K562 (cell line): ENCODE results near the gene TAF15. TPM values are rescaled to one million over a fixed set of nuclear protein-coding genes. Genes with fewer than 3 reads are reported as not detected.

ENCODE experiments used
- CBFA2T2 ChIP-seq: fragments of 450-650 bp; conservative IDR thresholded peaks from 2 replicates; pipeline ENCODE4 v1.6.1; 2017; ENCODE audit warnings: mild to moderate bottlenecking
- CEBPZ ChIP-seq: fragments of 150-350 bp; IDR thresholded peaks from 2 replicates; pipeline ENCODE4 v1.6.1; 2014; ENCODE audit warnings: low read depth, mild to moderate bottlenecking, low read length, borderline replicate concordance
- CREM ChIP-seq: IDR thresholded peaks from 2 replicates; pipeline ENCODE4 v1.6.1; 2014; ENCODE audit warnings: antibody characterized with exemption, low read depth
- EP300 ChIP-seq: IDR thresholded peaks from 2 replicates; pipeline ENCODE4 v1.6.1; 2012; ENCODE audit warnings: low read length, improper control_type of control experiment
- FOSL1 ChIP-seq: fragments of 200-800 bp; sonication (Bioruptor generic); conservative IDR thresholded peaks from 2 replicates; pipeline ENCODE4 v1.6.1; 2016; ENCODE audit warnings: missing genetic modification characterization, missing compliant biosample characterization
- HEY1 ChIP-seq: fragments of 250-450 bp; sonication (Bioruptor Pico); IDR thresholded peaks from 2 replicates; pipeline ENCODE4 v1.5.0; 2020; ENCODE audit warnings: mild to moderate bottlenecking, moderate library complexity, borderline replicate concordance
- JUND ChIP-seq, 2 experiments: IDR thresholded peaks; 2 replicates in 1 of 2; 3 replicates in 1 of 2; pipeline ENCODE4 v1.6.1; 2011; ENCODE audit warnings: borderline replicate concordance in 2 of 2, low read depth in 2 of 2, low read length in 2 of 2, improper control_type of control experiment in 1 of 2, missing biosample characterization in 1 of 2, missing genetic modification characterization in 1 of 2, missing genetic modification reagents in 1 of 2
- NFIC ChIP-seq: fragments of 450-650 bp; IDR thresholded peaks from 2 replicates; pipeline ENCODE4 v1.6.1; 2017; ENCODE audit warnings: mild to moderate bottlenecking, inconsistent platforms
- RHOXF2B ChIP-seq: fragments of 250-450 bp; sonication (Bioruptor Pico); conservative IDR thresholded peaks from 2 replicates; pipeline ENCODE4 v1.5.1; 2021
- THAP7 ChIP-seq: fragments of 250-450 bp; sonication (Bioruptor Pico); IDR thresholded peaks from 2 replicates; pipeline ENCODE4 v1.5.0; 2021
- ZNF239 ChIP-seq: fragments of 250-450 bp; sonication (Bioruptor Pico); IDR thresholded peaks from 2 replicates; pipeline ENCODE4 v1.4.0; 2020; ENCODE audit warnings: mild to moderate bottlenecking
- ZNF277 ChIP-seq: fragments of 250-450 bp; sonication (Bioruptor Pico); IDR thresholded peaks from 2 replicates; pipeline ENCODE4 v1.8.0; 2022; ENCODE audit warnings: inconsistent platforms, mild to moderate bottlenecking, moderate library complexity, borderline replicate concordance
- ZNF589 ChIP-seq: fragments of 200-800 bp; sonication (Bioruptor generic); IDR thresholded peaks from 2 replicates; pipeline ENCODE4 v1.6.1; 2016; ENCODE audit warnings: low read depth, missing genetic modification characterization, missing compliant biosample characterization
- ZNF639 ChIP-seq, 2 experiments: fragments of 200-800 bp in 1 of 2; sonication (Bioruptor generic) in 1 of 2; sonication (generic) in 1 of 2; formaldehyde crosslinking in 1 of 2; IDR thresholded peaks in 1 of 2; conservative IDR thresholded peaks in 1 of 2; 2 replicates each; pipeline versions ENCODE4 v1.5.0 to v1.6.1; 2016 to 2020; ENCODE audit warnings: missing compliant biosample characterization in 1 of 2, missing genetic modification characterization in 1 of 2, missing genetic modification reagents in 1 of 2
- polyA plus RNA-seq, 8 experiments: library from polyadenylated mRNA; depleted of rRNA in 4 of 8; stranded (reverse) in 5 of 8; unstranded in 3 of 8; fragments of >200 nt; fragmentation: Nextera tagmentation in 2 of 8; fragmentation: Illumina TruSeq in 1 of 8; extraction: Ambion mirVana in 2 of 8; extraction: Trizol in 1 of 8; gene quantifications; 2 replicates each; pipeline versions ENCODE4 v1.2.1 to v1.2.3, GENCODE V29; 2011 to 2014; ENCODE audit warnings: inconsistent platforms in 1 of 8, missing spikeins in 1 of 8
- total RNA-seq, 7 experiments: library from RNA; depleted of rRNA in 6 of 7; stranded (reverse); fragments of >200 nt in 6 of 7; fragmentation: Illumina TruSeq in 2 of 7; extraction: Trizol in 2 of 7; gene quantifications; 2 replicates each; pipeline versions ENCODE4 v1.2.1 to v1.2.3, GENCODE V29; 2011 to 2021; ENCODE audit warnings: low replicate concordance in 1 of 7

The TAF15 gene
- total and polyA plus RNA-seq, 9 of the 15 experiments (the other 6 are each of a cell fraction or from before 2014, with no cell fraction given), result 4.1 to 272 (median 56.8) TPM

- TF ChIP-seq ZNF239 (no peak), ZNF639 (CRISPR knock-in tag; conservative IDR thresholded peaks at IDR 0.05 in 1 of 2, IDR thresholded peaks at IDR 0.05 in 1 of 2) (no peak), THAP7 (no peak), JUND (IDR thresholded peaks at IDR 0.05; ENCODE audit: borderline replicate concordance, low read depth, low read length) (peak; percentile 37; the same call in 1 of the 2 replicates), JUND (tag; IDR thresholded peaks at IDR 0.05; ENCODE audit: borderline replicate concordance, low read depth, low read length) (no peak), RHOXF2B (CRISPR knock-in tag) (no peak), CBFA2T2 (no peak), HEY1 (CRISPR knock-in tag) (no peak), EP300 (peak; percentile 11; the same call in 1 of the 2 replicates), CEBPZ (no peak), FOSL1 (tag) (peak; percentile 83), NFIC (peak; percentile 78), ZNF589 (CRISPR knock-in tag) (0 out of 2 replicates have a peak, but pooled peaks have one; percentile 28), ZNF277 (CRISPR knock-in tag) (no peak), CREM (no peak)
These were observed 56.4 kb downstream of the TAF15 start (continued) for GRCh38 chr17:35865412-35866340.
